Muscle of arm (tissue), 12 donors: ENCODE measurements around the gene OSGEP. TPM values are rescaled to one million over a fixed set of nuclear protein-coding genes. Genes with fewer than 3 reads are reported as not detected.

Experiments used
- DNase-seq: peaks from one replicate; pipeline ENCODE4 v3.0.0-alpha.2; 2013
- polyA plus RNA-seq, 12 donors: library from polyadenylated mRNA; unstranded; fragments of 120-200 nt; gene quantifications; one replicate each; pipeline ENCODE4 v1.2.1, GENCODE V29; 2013; ENCODE audit not compliant: insufficient read length in 12 of 12

Gene OSGEP
- polyA plus RNA-seq, 12 donors = 21.1 to 55.6 (median 37.7) TPM; not detected in 1

DNA sequence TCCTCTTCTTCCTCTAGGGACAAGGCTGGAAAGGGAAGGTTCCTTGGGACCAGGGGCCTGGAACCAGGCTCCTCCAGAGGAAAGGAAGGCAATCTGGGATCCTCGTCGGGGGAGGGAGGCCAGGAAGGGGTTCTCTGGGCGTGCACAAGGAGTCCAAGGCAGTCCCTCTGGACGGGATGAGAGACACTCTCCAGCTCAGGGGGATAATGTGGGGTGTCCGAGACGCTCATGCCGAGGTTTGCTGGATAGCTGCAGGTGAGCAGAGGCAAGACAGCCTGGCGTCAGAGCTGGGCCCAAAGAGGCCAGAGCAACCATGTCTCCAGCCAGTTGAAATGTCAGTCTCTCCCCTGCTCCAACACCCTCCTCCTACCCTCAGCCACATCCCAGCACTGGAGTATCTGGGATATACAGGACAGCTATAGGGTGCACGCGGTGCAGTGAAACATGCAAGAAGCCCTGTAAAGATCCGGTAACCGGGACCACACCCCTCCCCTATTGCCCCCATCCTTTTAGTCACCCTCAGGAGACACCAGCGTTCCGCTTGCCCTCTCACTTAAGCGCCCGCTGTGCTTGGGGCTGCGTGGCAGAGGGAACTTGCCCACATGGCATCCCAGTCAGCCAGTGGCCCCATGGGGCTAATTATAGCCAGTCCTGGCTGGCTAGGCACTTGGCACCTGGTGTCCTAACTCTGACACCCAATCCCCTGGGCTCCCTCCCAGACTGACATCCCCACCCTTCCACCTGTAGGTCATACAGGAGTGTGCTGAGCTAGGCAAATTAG, 18.8 kb downstream of the OSGEP start, which contains the start of gene KLHL33:
TSS of gene KLHL33 (minus strand) at position 585 of the 781 bp plus-strand sequence. CDS start at position 230, 355 bp downstream.
- DNase-seq = no peak

DNA sequence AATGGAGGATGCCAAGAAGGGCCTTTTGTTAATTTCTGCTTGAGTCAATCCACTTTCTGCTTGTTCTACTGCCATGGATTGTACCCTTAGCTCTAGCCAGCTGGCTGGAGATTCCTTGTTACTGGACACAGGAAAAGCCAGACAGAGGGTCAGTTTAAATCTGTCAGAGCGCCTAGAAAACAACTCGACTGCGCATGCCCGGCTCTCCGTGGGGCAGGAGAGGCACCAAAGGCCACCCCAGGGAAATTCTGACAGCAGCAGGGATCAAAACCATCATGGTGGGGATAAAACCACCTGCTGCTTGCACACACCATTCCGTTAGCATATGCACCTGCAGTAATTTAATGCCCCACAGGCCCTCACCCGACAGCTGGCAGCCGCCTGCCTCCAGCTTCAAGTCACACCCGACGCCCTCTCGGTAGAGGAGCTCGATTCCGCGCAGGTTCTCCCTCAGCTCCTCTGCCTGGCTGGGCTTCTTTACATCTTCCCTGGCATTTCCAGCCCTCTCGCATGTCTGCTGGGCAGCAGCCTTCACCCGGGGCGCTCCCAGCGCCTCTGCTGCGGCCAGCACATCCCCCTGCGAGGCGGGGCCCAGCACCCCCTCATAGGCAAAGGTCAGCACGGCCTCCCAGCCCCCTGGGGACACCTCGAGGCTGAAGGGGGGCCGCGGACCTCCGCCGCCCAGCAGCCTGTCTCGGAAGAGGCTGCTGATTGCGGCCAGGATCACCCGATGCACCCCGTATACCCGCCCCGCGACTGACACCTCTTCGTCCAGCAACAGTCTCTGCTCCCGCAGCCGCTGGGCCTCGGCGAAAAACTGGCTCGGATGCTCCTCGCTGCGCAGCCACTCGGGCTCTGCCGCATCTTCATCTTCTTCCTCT, 19.7 kb downstream of the OSGEP start:
- DNase-seq = no peak

DNA sequence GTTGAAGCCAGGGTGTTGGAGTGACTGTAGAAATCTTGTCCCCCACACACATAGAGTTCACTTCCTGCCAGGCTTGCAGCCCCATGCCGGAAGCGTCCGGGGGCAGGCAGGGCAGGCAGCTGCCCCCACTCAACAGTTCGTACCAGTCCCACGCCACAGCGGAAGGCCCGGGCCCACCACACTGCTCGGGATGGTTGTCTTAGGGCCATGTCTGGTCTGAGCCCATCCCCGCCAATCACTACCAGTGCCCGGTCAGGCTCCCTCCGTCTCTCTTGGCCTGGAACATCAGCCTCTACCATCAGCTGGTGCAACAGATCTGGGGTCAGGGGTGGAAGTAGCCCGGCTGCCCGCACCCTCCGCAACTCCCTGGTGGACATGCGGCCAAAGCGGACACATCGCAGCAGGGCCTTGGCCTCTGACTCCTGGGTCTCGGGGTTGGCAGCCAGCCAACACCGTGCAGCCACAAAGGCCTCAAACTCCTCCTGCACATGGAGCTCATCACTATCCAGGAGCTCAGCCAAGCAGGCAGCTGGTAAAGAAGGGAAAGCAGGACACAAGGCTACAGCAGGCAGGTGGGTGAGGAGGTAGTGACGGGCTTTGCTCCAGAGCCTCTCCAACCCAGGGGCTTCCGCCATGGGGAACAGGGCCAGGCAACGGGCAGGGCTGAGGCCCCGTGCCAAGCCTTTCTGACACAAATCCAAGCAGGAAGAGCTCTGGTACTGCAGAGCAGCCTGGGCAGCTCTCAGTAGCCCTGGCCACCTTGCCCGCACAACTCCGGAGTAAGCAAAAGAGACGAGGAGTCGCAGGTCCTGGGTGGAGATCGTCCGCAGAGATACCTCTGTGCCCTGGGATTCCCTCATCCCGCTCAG, 24.6 kb downstream of the OSGEP start:
- DNase-seq = no peak

DNA sequence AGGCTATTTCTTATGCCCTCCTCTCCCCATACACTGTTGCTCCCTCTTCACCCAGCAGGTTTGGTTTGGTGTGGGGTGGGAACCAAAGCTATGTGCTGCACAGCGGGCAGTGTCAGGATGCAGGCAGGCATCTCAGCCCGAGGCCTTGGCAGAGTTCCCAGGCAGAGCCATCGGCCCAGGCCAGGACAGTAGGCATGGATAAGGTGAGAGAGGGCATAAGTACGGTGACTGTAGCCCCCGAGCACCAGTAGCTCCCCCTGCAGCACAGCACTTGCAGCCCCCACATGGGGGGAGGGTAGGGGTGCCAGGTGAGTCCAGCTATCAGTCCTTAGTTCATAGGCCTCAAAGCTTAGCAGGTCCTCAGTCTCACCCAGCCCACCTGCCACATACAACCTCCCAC, 25.8 kb downstream of the OSGEP start:
- DNase-seq = no peak

DNA sequence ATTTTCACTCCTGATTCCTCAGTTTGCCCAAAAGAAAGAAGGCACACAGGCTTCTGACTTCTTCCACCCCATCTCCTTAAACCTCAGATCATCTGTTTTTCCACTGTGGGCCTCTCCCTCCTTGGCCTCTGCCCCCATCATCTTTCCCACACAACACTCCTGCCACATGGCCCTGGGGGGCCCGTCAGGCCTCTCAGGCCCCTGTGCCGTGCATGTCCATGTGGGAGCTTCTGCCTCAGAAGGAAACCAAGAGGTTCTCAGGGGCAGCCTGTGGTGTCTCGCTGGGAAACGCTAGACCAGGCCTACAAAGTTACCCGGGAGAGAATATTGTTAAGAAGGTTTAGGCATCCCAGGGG, 26.6 kb downstream of the OSGEP start:
- no peak for DNase-seq

DNA sequence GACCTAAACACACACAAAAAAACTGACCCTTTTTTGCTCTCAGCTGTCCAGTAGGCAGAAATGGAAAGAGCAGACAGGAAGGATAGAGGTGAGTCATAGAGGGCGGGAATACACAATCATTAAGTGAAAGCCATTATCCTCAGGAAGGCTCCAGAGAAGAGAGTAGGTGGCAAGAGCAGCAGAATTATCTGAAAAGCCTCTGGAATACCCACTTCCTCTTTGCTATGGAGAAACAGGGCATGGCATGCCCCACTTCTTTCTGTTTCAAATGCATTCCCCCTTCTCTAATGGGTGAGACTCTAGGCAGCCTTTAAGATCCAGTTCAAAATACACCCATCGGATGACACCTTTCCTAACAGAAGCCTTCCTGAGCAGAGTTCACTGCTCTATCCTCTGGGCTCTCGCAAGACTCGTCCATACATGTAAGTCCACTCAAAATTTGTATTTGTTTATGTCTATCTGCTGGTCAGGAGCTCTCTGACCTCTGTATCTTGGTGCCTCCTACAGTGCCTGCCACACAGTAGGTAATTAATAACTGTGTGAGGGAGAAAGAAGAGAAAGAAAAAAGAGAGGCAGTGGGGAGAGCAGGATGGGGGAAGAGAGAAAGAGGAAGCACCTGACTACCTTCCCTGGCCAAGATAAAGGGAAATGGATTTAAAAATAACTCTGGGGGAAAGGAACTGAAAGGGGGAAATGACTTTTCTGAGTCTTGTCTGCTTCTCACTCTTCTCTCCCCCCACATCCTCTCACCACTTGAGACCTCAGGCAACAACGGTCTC, 27.2 kb downstream of the OSGEP start:
- no peak for DNase-seq

DNA sequence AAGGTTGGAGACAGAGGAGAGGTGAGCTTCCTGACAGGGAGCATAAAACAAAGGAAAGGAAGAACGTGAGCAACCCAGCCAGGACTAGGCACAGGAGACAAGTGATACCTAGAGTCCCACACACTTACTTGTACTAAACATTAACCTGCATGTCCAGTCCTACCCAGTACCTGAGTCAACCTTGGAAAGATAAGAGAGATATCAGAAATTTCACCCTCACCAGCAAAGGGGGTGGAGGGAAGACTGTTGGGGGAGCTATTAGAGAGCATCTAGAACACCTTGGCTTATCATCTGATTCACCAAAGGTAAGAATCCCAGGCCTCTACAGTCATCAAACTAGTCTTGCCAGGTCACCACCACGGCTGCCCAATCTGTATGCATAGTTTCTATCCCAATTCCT, 29.8 kb downstream of the OSGEP start:
- no peak for DNase-seq

DNA sequence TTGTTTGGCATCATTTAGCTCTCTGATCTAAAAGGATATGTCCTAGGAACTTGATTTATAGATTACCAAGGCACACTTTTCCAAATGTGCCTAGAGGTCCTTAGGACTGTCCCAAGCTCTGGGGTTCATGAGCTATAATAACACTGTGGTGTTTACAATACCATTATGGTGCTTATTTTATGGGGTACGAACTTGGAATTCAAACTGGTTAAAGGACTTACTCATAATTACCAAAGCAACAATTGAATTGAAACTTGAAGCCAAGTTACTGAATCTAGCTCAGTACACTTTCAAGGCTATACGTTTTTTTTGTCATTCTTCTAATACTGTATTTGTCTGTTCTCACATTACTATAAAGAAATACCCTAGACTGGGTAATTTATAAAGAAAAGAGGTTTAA, 31.7 kb downstream of the OSGEP start:
- no peak for DNase-seq

DNA sequence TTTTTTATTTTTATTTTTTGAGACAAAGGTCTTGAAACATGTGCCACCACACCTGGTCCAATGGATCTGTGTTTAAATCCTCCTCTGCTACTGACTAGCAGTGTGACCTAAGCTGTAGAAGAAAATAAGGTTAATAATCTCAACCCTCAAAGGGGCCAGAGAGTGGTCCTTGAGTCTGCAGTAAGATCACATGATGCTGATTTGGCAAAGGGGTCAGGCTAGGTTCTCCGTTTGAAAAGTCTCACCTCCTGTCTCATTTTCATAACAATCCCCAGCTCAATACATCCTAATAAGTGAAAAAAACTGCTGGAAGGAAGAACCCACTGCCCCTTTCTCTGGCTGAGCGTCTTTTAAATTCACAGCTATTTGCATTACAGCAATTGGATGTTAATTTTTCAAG, 33.3 kb downstream of the OSGEP start:
- no peak for DNase-seq

DNA sequence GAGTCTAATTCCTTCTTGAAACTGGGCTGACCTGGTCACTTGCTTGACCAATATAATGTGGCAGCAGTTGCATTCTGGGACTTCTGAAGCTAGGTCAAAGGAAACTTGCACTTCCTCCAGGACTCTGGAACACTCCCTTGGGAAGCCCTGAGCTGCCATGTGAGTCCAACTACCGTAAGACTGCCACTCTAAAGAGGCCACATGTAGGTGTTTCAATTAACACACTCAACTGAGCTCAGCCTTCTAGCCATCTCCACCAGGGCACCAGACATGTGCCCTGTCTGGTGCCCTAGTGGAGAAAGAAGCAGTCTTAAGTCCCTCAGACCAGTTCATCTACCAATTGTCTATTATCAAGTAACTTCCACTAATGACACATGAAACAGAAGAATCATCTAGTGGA, 35.2 kb downstream of the OSGEP start:
- no peak for DNase-seq

DNA sequence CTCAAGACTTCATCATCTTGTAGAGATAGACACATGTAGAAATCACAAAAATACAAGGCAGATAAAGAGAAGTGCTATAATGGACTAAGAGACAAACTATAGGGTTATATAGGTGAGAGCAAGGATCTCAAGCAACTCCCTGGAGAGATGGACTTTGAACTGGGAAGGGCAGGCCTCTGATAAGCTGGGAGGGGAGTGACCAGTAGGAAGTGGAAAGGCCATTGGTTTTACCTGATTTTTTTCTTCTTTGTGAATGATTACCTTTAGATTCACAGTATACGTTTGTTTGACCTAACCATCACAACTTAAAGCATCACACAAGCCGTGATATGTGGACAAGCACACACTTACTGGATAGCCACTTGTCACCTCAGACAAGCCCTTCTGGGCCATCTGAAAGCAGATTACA, 36.1 kb downstream of the OSGEP start:
- DNase-seq = no peak

DNA sequence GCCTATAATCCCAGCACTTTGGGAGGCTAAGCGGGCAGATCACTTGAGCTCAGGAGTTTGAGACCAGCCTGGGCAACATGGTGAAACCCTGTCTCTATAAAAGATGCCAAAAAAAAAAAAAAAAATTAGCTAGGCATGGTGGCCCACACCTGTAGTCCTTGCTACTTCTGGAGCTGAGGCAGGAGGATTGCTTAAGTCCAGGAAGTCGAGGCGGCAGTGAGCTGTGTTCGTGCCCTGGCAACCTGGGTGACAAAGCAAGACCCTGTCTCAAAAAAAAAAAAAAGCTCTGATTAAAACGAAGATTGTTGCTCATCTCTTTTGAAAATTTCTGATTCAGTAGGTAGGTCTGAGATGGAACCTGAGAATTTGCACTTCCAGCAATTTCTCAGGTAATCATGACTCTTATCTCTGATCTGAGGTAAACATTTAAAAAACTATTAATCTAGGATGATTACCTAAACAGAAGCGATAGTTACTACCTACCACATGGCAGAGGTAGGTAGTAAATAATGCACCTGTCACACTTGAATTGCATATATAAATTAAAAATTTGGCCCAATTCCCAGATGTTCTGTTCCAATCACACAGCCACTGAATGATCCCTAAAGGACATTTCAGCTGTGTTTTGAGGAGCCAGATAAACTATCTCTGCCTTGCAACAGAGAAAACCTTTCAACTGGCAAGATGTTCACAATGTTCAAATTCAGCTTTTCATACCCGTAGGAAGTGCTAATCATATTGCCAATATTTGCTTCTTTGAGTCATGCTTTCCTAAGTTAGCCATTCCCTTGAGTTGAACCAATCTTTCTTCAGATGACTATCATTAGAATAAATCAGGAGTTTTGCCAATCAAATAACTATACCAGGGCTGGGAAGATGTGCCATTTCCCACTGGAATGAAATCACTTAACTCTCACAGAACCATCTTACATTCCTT, 37.1 kb downstream of the OSGEP start:
- no peak for DNase-seq

DNA sequence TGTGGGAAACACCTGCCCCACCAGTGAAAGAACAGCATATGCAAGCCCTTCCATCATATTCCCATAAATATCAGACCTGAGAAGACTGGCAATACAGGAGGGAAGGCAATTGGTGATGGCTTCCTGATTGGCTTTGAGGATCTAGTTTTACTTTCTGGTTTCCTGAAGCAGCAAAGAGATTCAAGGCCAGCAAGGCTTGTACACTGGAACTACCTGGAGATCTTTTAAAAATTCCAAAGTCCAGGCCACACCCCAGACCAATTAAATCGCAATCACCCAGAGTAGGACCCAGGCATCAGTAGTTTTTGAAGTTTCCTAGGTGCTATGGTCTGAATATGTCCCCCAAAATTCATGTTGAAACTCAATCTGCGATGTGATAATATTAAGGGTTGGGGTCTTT, 38.4 kb downstream of the OSGEP start:
- no peak for DNase-seq

DNA sequence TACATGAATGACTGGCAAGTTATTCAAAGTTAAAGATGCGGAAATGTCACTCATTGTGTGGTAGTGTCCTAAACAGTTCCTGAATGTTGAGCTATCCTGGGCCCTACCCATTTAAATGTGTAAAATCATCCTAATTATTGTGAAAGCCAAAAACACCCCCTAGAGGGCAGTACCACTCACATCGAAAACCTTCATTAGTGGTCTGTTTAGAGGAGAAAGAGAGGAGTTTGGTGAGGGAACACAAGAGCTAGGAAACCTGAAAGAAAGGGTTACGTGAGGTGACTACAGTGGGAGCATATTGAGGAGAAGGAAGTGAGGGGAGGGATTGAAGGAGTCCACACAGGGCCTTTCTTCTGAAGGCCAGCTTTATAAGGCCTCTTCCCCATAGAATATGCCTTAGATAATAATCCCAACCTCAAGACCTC, 38.8 kb downstream of the OSGEP start:
- DNase-seq = no peak

DNA sequence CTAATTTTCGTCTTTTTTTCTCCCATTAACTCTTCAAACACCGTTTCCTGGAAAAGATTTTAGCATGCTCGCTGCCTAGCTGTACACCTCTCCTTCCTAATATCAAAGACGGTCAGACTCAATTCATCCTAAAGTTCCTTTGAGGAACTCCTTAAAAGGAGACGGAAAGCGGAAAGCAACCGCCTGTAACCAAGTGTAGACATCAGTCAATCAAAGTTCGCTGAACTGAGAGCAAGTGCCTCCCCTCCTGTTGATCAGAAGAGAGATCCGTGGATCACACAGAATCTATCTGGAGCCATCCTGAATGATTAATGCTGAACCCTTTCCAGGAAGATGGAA, 40.9 kb downstream of the OSGEP start:
- DNase-seq = no peak

DNA sequence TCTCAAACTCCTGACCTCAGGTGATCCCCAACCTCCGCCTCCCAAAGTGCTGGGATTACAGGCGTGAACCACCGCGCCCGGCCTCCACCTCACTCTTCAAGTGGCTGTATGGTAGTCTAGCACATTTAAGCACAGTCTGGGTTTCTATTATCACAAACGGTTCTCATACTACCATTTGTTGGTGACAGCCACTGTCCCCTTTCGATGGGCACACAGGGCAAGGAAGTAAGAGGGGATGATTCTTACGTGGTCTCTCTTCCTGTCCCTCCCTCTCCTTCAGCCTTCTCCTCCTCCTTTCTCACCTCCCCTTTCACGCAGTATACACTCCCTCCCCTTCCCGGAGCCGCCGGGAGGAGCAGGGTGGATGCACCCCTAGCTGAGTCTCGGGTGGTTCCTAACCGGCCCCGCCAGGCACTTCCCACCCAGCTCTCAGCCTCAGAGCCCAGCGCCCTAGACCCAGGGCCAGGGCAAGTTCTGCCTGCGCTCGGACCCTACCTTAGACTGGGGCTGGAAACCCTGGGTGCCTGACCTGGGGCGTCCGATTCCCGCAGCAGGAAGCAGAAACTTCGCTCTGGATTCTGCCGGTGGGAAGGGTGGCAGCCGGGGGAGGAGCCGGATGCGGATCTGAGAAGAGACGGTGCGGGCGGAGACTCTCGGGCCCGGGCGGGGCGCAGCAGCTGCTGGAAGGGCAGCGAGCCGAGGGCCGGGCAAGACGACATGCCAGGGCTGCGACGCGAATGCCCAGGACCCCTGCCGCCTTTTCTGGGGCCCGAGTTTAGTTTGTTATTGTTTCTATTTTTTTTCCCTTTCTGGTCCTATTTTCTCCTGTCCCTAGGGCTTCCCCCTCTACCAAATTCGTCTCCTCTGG, 41.5 kb downstream of the OSGEP start, which contains the start of gene TEP1:
TSS of gene TEP1 (minus strand) at position 626 of the 868 bp plus-strand sequence. CDS start 5,062 bp downstream, outside the sequence.
- DNase-seq = peak; percentile 81

DNA sequence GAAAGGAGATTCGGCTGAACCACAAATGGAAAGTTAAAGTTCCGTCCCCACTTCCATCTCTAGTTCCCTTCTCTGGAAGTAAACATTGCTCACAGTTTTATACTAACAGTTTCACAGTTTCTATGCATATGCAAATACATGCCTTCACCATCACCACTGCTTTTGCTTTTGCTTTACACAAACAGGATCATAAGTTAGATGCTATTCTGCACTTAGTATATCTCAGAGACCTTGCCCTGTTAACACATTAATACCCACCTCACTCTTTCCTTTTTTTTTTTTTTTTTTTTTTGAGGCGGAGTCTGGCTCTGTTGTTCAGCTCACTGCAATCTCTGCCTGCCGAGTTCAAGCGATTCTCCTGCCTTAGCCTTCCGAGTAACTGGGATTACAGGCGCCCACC, 42.2 kb downstream of the OSGEP start:
- no peak for DNase-seq

DNA sequence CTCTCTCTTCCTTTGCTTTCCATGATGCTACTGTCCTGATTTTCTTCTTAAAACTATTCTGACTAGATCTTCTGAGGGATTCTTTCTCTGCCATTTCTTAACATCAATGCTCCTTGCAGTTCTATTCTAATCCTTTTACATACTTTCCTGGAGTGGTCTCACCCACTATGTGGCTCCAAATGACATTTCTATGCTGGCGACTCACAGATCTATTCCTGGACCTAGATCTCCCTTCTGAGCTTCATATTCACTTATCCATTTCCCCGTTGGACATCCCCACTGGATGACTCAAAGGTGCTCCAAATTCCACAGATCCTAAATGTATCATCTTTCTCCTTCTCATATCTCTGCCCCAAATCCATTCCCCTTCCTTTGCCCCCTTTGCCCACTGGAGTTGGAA, 45.4 kb downstream of the OSGEP start:
- no peak for DNase-seq

DNA sequence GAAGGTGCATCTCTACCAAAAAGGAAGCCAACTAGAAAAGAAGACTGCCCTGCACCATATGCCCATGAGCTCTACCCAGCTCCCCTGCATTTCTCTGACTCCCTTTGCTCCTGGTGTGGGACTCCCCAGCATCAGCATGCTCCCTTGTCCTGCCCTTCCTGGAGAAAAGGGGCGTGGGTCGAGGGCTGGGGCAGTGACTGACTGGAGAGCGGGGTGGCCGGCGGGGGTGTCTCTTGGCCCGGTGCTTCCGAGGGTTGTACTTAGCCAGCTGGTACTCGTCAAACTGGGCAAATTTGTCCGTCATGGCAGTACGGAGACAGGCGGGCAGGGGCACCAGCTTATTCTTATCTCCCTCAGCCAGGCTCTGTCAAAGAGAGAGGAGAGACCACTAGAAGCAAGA, 51.1 kb downstream of the OSGEP start:
- no peak for DNase-seq
